ENCODE measurements around the gene FMN1.

- TF ChIP-seq CTCF (conservative IDR thresholded peaks at IDR 0.05) (no peak), EZH2 (IDR thresholded peaks at IDR 0.05; ENCODE audit: low read depth) (no peak)
Observed at GRCh38 chr15:33022629-33023028, 171.9 kb downstream of the FMN1 start.
